ENCODE data around the gene NSRP1.
"Not testable (repeated sequence)": the region's sequence is repeated elsewhere in the genome, so short reads cannot be mapped to it uniquely, and the experiment has no call there.

Gene NSRP1

GRCh38 chr17:30187573-30187972, 71.0 kb downstream of the NSRP1 start:
- no peak for DNase-seq (ENCODE audit: low read depth, low spot score)

- no peak for DNase-seq (ENCODE audit: low read depth, low spot score)
Measured at GRCh38 chr17:30188211-30188939, 71.8 kb downstream of the NSRP1 start.

GRCh38 chr17:30191072-30191471, 74.5 kb downstream of the NSRP1 start:
- DNase-seq (ENCODE audit: low read depth, low spot score), result no peak

GRCh38 chr17:30196504-30196903, 79.9 kb downstream of the NSRP1 start:
- DNase-seq (ENCODE audit: low read depth, low spot score), result no peak

GRCh38 chr17:30197416-30197815, 80.8 kb downstream of the NSRP1 start:
- no peak for DNase-seq (ENCODE audit: low read depth, low spot score)

GRCh38 chr17:30199600-30199999, 83.0 kb downstream of the NSRP1 start:
- no peak for DNase-seq (ENCODE audit: low read depth, low spot score)

GRCh38 chr17:30200106-30200505, 83.5 kb downstream of the NSRP1 start:
- no peak for DNase-seq (ENCODE audit: low read depth, low spot score)

GRCh38 chr17:30200656-30201055, 84.0 kb downstream of the NSRP1 start:
- not testable (repeated sequence) for DNase-seq (ENCODE audit: low read depth, low spot score)

GRCh38 chr17:30203471-30203981, 86.9 kb downstream of the NSRP1 start:
- DNase-seq (ENCODE audit: low read depth, low spot score), result no peak

- DNase-seq (ENCODE audit: low read depth, low spot score), result no peak
Measured at GRCh38 chr17:30207655-30208054, 91.0 kb downstream of the NSRP1 start.

GRCh38 chr17:30208214-30208613, 91.6 kb downstream of the NSRP1 start:
- DNase-seq (ENCODE audit: low read depth, low spot score), result no peak

- no peak for DNase-seq (ENCODE audit: low read depth, low spot score)
Measured at GRCh38 chr17:30209930-30210329, 93.3 kb downstream of the NSRP1 start.

- no peak for DNase-seq (ENCODE audit: low read depth, low spot score)
Measured at GRCh38 chr17:30210366-30210765, 93.8 kb downstream of the NSRP1 start.

GRCh38 chr17:30210901-30211300, 94.3 kb downstream of the NSRP1 start:
- DNase-seq (ENCODE audit: low read depth, low spot score), result no peak

GRCh38 chr17:30211371-30211770, 94.8 kb downstream of the NSRP1 start:
- DNase-seq (ENCODE audit: low read depth, low spot score), result no peak

GRCh38 chr17:30212750-30213149, 96.1 kb downstream of the NSRP1 start:
- DNase-seq (ENCODE audit: low read depth, low spot score), result no peak

GRCh38 chr17:30217054-30217453, 100.4 kb downstream of the NSRP1 start:
- DNase-seq (ENCODE audit: low read depth, low spot score), result no peak

GRCh38 chr17:30217746-30218245, 101.2 kb downstream of the NSRP1 start:
- no peak for DNase-seq (ENCODE audit: low read depth, low spot score)

- no peak for DNase-seq (ENCODE audit: low read depth, low spot score)
Measured at GRCh38 chr17:30218799-30219198, 102.2 kb downstream of the NSRP1 start.

- no peak for DNase-seq (ENCODE audit: low read depth, low spot score)
Measured at GRCh38 chr17:30219315-30219714, 102.7 kb downstream of the NSRP1 start.

GRCh38 chr17:30219833-30220232, 103.2 kb downstream of the NSRP1 start:
- DNase-seq (ENCODE audit: low read depth, low spot score), result no peak

GRCh38 chr17:30220414-30220813, 103.8 kb downstream of the NSRP1 start:
- no peak for DNase-seq (ENCODE audit: low read depth, low spot score)

GRCh38 chr17:30221346-30221745, 104.7 kb downstream of the NSRP1 start:
- DNase-seq (ENCODE audit: low read depth, low spot score), result no peak

Measured in activated naive CD8-positive, alpha-beta T cell treated with anti-CD3 and anti-CD28 coated beads, Interleukin-2, amount 50 U/mL, for 16 hours (primary cell).